Right lobe of liver (tissue), 6 donors: ENCODE results near the gene DBF4B. TPM values are rescaled to one million over a fixed set of nuclear protein-coding genes. Genes with fewer than 3 reads are reported as not detected.

Experiments
- ATAC-seq, 4 donors: fragments of 200-7000 bp; cut with Tn5 transposase; one replicate each; pipeline ENCODE4 v1.9.1; 2020; ENCODE audit warnings: mild to moderate bottlenecking in 4 of 4, moderate library complexity in 4 of 4
- DNase-seq, 3 donors: peaks; one replicate each; pipeline ENCODE4 v3.0.0-alpha.2; 2020
- H3K27ac ChIP-seq, 3 donors: fragments of 200-600 bp; one replicate each; pipeline ENCODE4 v1.8.0; 2022
- H3K27me3 ChIP-seq, 2 donors: fragments of 200-600 bp; one replicate each; pipeline ENCODE4 v1.8.0; 2022
- H3K36me3 ChIP-seq, 4 donors: fragments of 200-600 bp; sonication (generic) in 1 of 4; one replicate each; pipeline versions ENCODE4 v1.5.1 to v1.8.0; 2017 to 2022; ENCODE audit warnings: control low read depth in 1 of 4
- H3K4me1 ChIP-seq, 4 donors: fragments of 200-600 bp; sonication (generic) in 1 of 4; one replicate each; pipeline versions ENCODE4 v1.5.1 to v1.8.0; 2017 to 2022; ENCODE audit warnings: control low read depth in 1 of 4
- H3K4me3 ChIP-seq, 3 donors: fragments of 200-600 bp; one replicate each; pipeline ENCODE4 v1.8.0; 2022
- H3K9me3 ChIP-seq, 4 donors: fragments of 200-600 bp; sonication (generic) in 1 of 4; one replicate each; pipeline versions ENCODE4 v1.5.1 to v1.8.0; 2017 to 2022; ENCODE audit warnings: control low read depth in 1 of 4
- CTCF ChIP-seq, 4 donors: fragments of 200-600 bp in 3 of 4; fragments of 450-650 bp in 1 of 4; IDR thresholded peaks; one replicate each; pipeline versions ENCODE4 v1.5.1 to v1.8.0; 2016 to 2022; ENCODE audit warnings: antibody characterized with exemption in 4 of 4, mild to moderate bottlenecking in 2 of 4
- POLR2A ChIP-seq: fragments of 450-650 bp; IDR thresholded peaks from one replicate; pipeline ENCODE4 v1.6.1; 2017; ENCODE audit warnings: antibody characterized with exemption, mild to moderate bottlenecking
- WGBS: methylation state at CpG from one replicate; pipeline ENCODE4 v1.1.6; 2018; ENCODE audit warnings: low coverage, low lambda C conversion rate; ENCODE audit not compliant: insufficient coverage; ENCODE audit errors: missing lambda C conversion rate; 5-methylcytosine and 5-hydroxymethylcytosine counted together
- intact Hi-C, 2 donors: fragments of 100-400 bp; cut with DNase I; formaldehyde crosslinking; loops; one replicate each; pipeline versions ENCODE4 v1.11.2 to v1.14.1; 2022
- total RNA-seq, 6 experiments: library from RNA; depleted of rRNA in 2 of 6; stranded (reverse); fragments of >200 nt in 2 of 6; fragmentation: NEBNext Ultra II Directional in 3 of 6; extraction: Animal tissue kit (Norgen Biotek cat#: 25700) in 3 of 6; gene quantifications; one replicate each; pipeline versions ENCODE4 v1.1.0 to v1.2.4, GENCODE V29; 2016 to 2023
- donor health status: DM: no; HTN: yes; CAD: no.
- donor health status: DM: no; HTN: no; CAD: no.
- donor health status: DM: no; HTN: no; CAD: no.
- donor health status: DM: no; HTN: yes; CAD: no.
- donor health status: DM: no; HTN: yes; CAD: no.

DBF4B gene
- total RNA-seq, 6 experiments from 2014 or later: 0.81 to 2.3 (median 1.7) TPM

GRCh38 chr17:44780845-44781480 is 72.5 kb downstream of the DBF4B start:
- Histone ChIP-seq H3K27ac (no peak overlapping the region), H3K9me3 (no peaks in the 10 kb centered on the region), H3K27me3 (no peaks in the 10 kb centered on the region), H3K36me3 (no peaks in the 10 kb centered on the region), H3K4me1 (peaks cover 0 to 7% (median 0%) of the 10 kb centered on the region in 4 donors), H3K4me3 (no peak overlapping the region)
- 60% methylated on average over 1 of the region's 14 CpGs for WGBS
- TF ChIP-seq POLR2A: no peak
- TF ChIP-seq CTCF (IDR thresholded peaks at IDR 0.05): no peak
- intact Hi-C loops: no loop called here
- ATAC-seq (no peak), DNase-seq (peak in 1 of 3 donors; percentile 46)

- DNase-seq (peak in 1 of 3 donors; percentile 47), ATAC-seq (peak in 2 of 4 donors; percentile 3 to 18)
- no peak overlapping the region for H3K4me3 ChIP-seq
- peak overlapping the region in 1 of 3 donors; percentile 24 for H3K27ac ChIP-seq
- H3K27me3 ChIP-seq: no peaks in the 10 kb centered on the region
- H3K36me3 ChIP-seq: no peaks in the 10 kb centered on the region
- no peak for TF ChIP-seq POLR2A
- TF ChIP-seq CTCF (IDR thresholded peaks at IDR 0.05): no peak
- H3K9me3 ChIP-seq: no peaks in the 10 kb centered on the region
- peaks cover 0 to 7% (median 0%) of the 10 kb centered on the region in 4 donors for H3K4me1 ChIP-seq
- WGBS: 23% methylated on average over 3 of the region's 17 CpGs
- intact Hi-C loops: no loop called here
Observed at GRCh38 chr17:44781551-44782325, 73.3 kb downstream of the DBF4B start.

GRCh38 chr17:44782326-44782850 is 73.9 kb downstream of the DBF4B start:
- ATAC-seq (no peak), DNase-seq (peak in 1 of 3 donors; percentile 9)
- H3K27ac ChIP-seq: peak overlapping the region in 1 of 3 donors; percentile 24
- H3K4me3 ChIP-seq: no peak overlapping the region
- 35% methylated on average over 6 of the region's 11 CpGs for WGBS
- peaks cover 0 to 7% (median 0%) of the 10 kb centered on the region in 4 donors for H3K4me1 ChIP-seq
- intact Hi-C loops: no loop called here
- no peak for TF ChIP-seq POLR2A
- no peak for TF ChIP-seq CTCF (IDR thresholded peaks at IDR 0.05)
- H3K27me3 ChIP-seq: no peaks in the 10 kb centered on the region
- no peaks in the 10 kb centered on the region for H3K36me3 ChIP-seq
- H3K9me3 ChIP-seq: no peaks in the 10 kb centered on the region

- no peaks in the 10 kb centered on the region for H3K27me3 ChIP-seq
- H3K9me3 ChIP-seq: no peaks in the 10 kb centered on the region
- H3K36me3 ChIP-seq: no peaks in the 10 kb centered on the region
- no peaks in the 10 kb centered on the region for H3K4me1 ChIP-seq
- no peak for DNase-seq
- no peak overlapping the region for H3K4me3 ChIP-seq
- TF ChIP-seq POLR2A (no peak), CTCF (IDR thresholded peaks at IDR 0.05) (no peak)
- no peak for ATAC-seq
- H3K27ac ChIP-seq: no peak overlapping the region
- intact Hi-C loops: no loop called here
- WGBS: 80% methylated on average over 2 of the region's 7 CpGs
Observed at GRCh38 chr17:44785921-44786320, 77.5 kb downstream of the DBF4B start.
